Upper lobe of left lung (tissue), 4 donors: ENCODE measurements around the gene ZNF518A.
"Not testable (repeated sequence)": the region's sequence is repeated elsewhere in the genome, so short reads cannot be mapped to it uniquely, and the experiment has no call there.

Source experiments
- EP300 ChIP-seq, 4 donors: sonication (generic); formaldehyde crosslinking; IDR thresholded peaks; one replicate each; pipeline ENCODE4 v1.5.1; 2017; ENCODE audit warnings: antibody characterized with exemption in 4 of 4, control low read depth in 2 of 4
- POLR2AphosphoS5 ChIP-seq, 2 donors: sonication (generic); formaldehyde crosslinking; IDR thresholded peaks; one replicate each; pipeline ENCODE4 v1.5.1; 2017; ENCODE audit warnings: antibody characterized with exemption in 2 of 2
- TF ChIP-seq, protein P1 (sequence below), 6 experiments: fragments of 450-650 bp in 4 of 6; fragments of 200-600 bp in 2 of 6; sonication (generic) in 2 of 6; IDR thresholded peaks; one replicate each; pipeline ENCODE4 v1.5.1; 2016 to 2019; ENCODE audit warnings: antibody characterized with exemption in 6 of 6

DNA sequence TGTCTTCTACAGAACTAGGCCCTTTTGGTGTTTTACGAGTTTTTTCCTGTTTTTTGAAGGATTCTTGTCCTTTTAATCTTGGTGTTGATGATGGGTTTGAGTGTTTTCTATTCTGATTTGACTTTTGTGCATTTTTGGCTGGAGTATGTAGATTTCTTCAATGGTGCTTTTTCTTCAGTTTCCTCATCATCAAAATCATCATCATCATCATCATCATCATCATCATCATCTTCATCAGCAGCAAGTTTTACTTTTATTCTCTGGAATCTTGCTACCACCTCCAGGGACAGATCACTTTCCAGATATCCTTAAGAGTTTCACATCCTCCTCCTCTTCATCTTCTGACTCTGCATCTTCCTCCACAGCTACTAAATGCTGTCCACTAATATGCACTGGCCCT, 59.4 kb downstream of the ZNF518A start:
- TF ChIP-seq, protein P1, sequence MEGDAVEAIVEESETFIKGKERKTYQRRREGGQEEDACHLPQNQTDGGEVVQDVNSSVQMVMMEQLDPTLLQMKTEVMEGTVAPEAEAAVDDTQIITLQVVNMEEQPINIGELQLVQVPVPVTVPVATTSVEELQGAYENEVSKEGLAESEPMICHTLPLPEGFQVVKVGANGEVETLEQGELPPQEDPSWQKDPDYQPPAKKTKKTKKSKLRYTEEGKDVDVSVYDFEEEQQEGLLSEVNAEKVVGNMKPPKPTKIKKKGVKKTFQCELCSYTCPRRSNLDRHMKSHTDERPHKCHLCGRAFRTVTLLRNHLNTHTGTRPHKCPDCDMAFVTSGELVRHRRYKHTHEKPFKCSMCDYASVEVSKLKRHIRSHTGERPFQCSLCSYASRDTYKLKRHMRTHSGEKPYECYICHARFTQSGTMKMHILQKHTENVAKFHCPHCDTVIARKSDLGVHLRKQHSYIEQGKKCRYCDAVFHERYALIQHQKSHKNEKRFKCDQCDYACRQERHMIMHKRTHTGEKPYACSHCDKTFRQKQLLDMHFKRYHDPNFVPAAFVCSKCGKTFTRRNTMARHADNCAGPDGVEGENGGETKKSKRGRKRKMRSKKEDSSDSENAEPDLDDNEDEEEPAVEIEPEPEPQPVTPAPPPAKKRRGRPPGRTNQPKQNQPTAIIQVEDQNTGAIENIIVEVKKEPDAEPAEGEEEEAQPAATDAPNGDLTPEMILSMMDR (IDR thresholded peaks at IDR 0.05), result not testable (repeated sequence)
- not testable (repeated sequence) for TF ChIP-seq POLR2AphosphoS5, EP300 (IDR thresholded peaks at IDR 0.05)
